Measurements from ENCODE around the gene CALY. TPM values are rescaled to one million over a fixed set of nuclear protein-coding genes. Genes with fewer than 3 reads are reported as not detected.
"Not testable (repeated sequence)": the region's sequence is repeated elsewhere in the genome, so short reads cannot be mapped to it uniquely, and the experiment has no call there.

The CALY gene
- total RNA-seq, 1 donor from 2014 or later, result not detected

- peak; percentile 85 for DNase-seq (ENCODE audit: low spot score)
Observed at GRCh38 chr10:133329491-133330202, 7.0 kb downstream of the CALY start.

GRCh38 chr10:133328358-133329343 is 8.0 kb downstream of the CALY start:
- no peak for DNase-seq (ENCODE audit: low spot score)

GRCh38 chr10:133327651-133328357 is 8.9 kb downstream of the CALY start:
- DNase-seq (ENCODE audit: low spot score), result no peak

GRCh38 chr10:133326745-133327650 is 9.7 kb downstream of the CALY start:
- no peak for DNase-seq (ENCODE audit: low spot score)

GRCh38 chr10:133326223-133326551 is 10.5 kb downstream of the CALY start:
- no peak for DNase-seq (ENCODE audit: low spot score)

- no peak for DNase-seq (ENCODE audit: low spot score)
Observed at GRCh38 chr10:133325440-133326222, 11.1 kb downstream of the CALY start.

- DNase-seq (ENCODE audit: low spot score), result no peak
Observed at GRCh38 chr10:133324857-133325260, 11.8 kb downstream of the CALY start.

- DNase-seq (ENCODE audit: low spot score), result peak; percentile 72
Observed at GRCh38 chr10:133324198-133324792, 12.4 kb downstream of the CALY start.

- not testable (repeated sequence) for DNase-seq (ENCODE audit: low spot score)
Observed at GRCh38 chr10:133322064-133322709, 14.5 kb downstream of the CALY start.

- DNase-seq (ENCODE audit: low spot score), result not testable (repeated sequence)
Observed at GRCh38 chr10:133320852-133321422, 15.8 kb downstream of the CALY start.

- DNase-seq (ENCODE audit: low spot score), result no peak
Observed at GRCh38 chr10:133318494-133319127, 18.1 kb downstream of the CALY start.

- no peak for DNase-seq (ENCODE audit: low spot score)
Observed at GRCh38 chr10:133316732-133317131, 20.0 kb downstream of the CALY start.

GRCh38 chr10:133316266-133316665 is 20.4 kb downstream of the CALY start:
- no peak for DNase-seq (ENCODE audit: low spot score)

- DNase-seq (ENCODE audit: low spot score), result no peak
Observed at GRCh38 chr10:133315847-133316246, 20.8 kb downstream of the CALY start.

GRCh38 chr10:133314911-133315310 is 21.8 kb downstream of the CALY start:
- no peak for DNase-seq (ENCODE audit: low spot score)

- no peak for DNase-seq (ENCODE audit: low spot score)
Observed at GRCh38 chr10:133313192-133313591, 23.5 kb downstream of the CALY start.

- no peak for DNase-seq (ENCODE audit: low spot score)
Observed at GRCh38 chr10:133312769-133313145, 23.9 kb downstream of the CALY start.

GRCh38 chr10:133312016-133312768 is 24.5 kb downstream of the CALY start:
- no peak for DNase-seq (ENCODE audit: low spot score)
